Ishikawa (cell line): ENCODE data around the gene ALDH1L1.

Source experiments
- CEBPB ChIP-seq: IDR thresholded peaks from 2 replicates; pipeline ENCODE4 v1.6.1; 2012
- CREB1 ChIP-seq: IDR thresholded peaks from 2 replicates; pipeline ENCODE4 v1.6.1; 2012; ENCODE audit warnings: low read depth
- EGR1 ChIP-seq: IDR thresholded peaks from 2 replicates; pipeline ENCODE4 v1.6.1; 2012
- EP300 ChIP-seq: IDR thresholded peaks from 2 replicates; pipeline ENCODE4 v1.6.1; 2012; ENCODE audit warnings: borderline replicate concordance
- FOXM1 ChIP-seq: IDR thresholded peaks from 2 replicates; pipeline ENCODE4 v1.6.1; 2012; ENCODE audit warnings: low read depth, borderline replicate concordance
- MAX ChIP-seq: IDR thresholded peaks from 2 replicates; pipeline ENCODE4 v1.6.1; 2012
- NFIC ChIP-seq: IDR thresholded peaks from 2 replicates; pipeline ENCODE4 v1.6.1; 2012
- RAD21 ChIP-seq: IDR thresholded peaks from 2 replicates; pipeline ENCODE4 v1.6.1; 2012; ENCODE audit warnings: low read depth
- TAF1 ChIP-seq: IDR thresholded peaks from 2 replicates; pipeline ENCODE4 v1.6.1; 2012; ENCODE audit warnings: low read depth, mild to moderate bottlenecking
- TCF12 ChIP-seq: IDR thresholded peaks from 2 replicates; pipeline ENCODE4 v1.6.1; 2012; ENCODE audit warnings: low read depth
- TEAD4 ChIP-seq: IDR thresholded peaks from 2 replicates; pipeline ENCODE4 v1.6.1; 2012
- USF1 ChIP-seq: IDR thresholded peaks from 2 replicates; pipeline ENCODE4 v1.6.1; 2012
- YY1 ChIP-seq: IDR thresholded peaks from 2 replicates; pipeline ENCODE4 v1.6.1; 2012; ENCODE audit warnings: low read depth
- ZBTB7A ChIP-seq: IDR thresholded peaks from 2 replicates; pipeline ENCODE4 v1.6.1; 2012; ENCODE audit warnings: low read depth
- TF ChIP-seq, protein P1 (sequence below): IDR thresholded peaks from 2 replicates; pipeline ENCODE4 v1.6.1; 2012; ENCODE audit warnings: low read depth, mild to moderate bottlenecking

The ALDH1L1 gene

DNA sequence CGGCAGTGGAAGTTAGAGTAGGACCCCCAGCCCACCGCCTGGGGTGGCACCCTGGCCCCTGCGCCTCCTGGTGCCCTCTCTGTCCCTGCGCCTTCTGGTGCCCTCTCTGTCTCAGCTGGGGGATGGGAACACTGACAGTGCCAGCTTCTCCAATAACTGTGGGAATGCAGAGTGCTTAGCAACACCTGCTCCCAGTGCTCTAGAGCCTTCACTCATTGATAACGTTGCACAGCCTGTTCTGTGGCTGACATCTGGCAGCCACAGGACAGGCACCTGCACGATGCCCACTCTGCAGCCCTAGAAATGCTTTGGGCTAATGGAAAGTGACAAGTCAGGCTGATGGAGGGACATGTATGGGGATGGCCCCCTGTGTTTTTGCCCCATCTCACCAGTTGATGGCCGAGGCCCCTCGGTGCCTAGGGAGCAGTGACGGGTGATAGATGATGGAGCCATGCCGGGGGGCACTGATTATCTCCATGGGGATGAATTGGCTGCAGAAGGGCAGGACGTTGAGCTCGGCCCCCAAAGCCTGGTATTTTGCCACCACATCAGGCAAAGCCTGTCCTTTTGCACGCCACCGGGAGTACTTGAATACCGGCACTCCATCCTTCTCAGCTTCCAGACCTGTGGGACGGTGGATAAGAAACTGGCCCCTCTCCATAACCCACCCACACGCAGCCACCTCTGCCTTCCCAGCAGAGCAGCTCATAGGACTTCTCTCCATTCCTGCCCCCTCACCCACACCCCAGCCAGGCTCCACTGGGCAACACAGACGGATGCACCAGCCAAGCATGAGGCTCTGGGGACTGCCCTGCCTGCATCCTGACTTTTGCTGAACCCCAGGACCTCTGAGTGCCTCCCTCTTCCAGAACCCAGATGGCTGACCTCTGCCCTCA, 22.1 kb downstream of the ALDH1L1 start:
- no peak for TF ChIP-seq EP300

GRCh38 chr3:126157083-126157768, 23.2 kb downstream of the ALDH1L1 start:
- TF ChIP-seq RAD21 = no peak
- no peak for TF ChIP-seq TAF1
- TF ChIP-seq EGR1 = no peak
- no peak for TF ChIP-seq TEAD4
- TF ChIP-seq CEBPB = no peak
- TF ChIP-seq, protein P1, sequence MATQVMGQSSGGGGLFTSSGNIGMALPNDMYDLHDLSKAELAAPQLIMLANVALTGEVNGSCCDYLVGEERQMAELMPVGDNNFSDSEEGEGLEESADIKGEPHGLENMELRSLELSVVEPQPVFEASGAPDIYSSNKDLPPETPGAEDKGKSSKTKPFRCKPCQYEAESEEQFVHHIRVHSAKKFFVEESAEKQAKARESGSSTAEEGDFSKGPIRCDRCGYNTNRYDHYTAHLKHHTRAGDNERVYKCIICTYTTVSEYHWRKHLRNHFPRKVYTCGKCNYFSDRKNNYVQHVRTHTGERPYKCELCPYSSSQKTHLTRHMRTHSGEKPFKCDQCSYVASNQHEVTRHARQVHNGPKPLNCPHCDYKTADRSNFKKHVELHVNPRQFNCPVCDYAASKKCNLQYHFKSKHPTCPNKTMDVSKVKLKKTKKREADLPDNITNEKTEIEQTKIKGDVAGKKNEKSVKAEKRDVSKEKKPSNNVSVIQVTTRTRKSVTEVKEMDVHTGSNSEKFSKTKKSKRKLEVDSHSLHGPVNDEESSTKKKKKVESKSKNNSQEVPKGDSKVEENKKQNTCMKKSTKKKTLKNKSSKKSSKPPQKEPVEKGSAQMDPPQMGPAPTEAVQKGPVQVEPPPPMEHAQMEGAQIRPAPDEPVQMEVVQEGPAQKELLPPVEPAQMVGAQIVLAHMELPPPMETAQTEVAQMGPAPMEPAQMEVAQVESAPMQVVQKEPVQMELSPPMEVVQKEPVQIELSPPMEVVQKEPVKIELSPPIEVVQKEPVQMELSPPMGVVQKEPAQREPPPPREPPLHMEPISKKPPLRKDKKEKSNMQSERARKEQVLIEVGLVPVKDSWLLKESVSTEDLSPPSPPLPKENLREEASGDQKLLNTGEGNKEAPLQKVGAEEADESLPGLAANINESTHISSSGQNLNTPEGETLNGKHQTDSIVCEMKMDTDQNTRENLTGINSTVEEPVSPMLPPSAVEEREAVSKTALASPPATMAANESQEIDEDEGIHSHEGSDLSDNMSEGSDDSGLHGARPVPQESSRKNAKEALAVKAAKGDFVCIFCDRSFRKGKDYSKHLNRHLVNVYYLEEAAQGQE = no peak
- TF ChIP-seq USF1 = no peak
- no peak for TF ChIP-seq NFIC

DNA sequence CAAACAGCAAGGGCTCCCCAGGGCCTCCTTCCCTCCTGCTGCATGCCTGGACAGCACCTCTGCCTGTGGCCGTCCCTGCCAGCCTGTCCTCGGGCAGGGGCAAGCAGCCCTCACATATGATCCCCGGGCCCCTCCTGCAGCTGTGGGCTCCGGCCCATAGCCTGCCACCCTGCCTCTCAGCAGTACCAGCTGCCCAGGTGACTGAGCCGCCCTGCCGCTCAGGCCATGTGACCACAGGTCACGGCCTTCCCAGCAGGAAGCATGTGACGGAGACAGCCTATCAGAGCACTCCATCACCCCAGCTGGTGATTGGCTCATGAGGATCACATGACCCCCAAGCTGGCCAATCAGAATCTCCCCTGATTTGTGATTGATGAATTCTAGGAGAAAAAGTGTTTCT, 23.9 kb downstream of the ALDH1L1 start:
- TF ChIP-seq TCF12 = no peak
- peak; percentile 86 for TF ChIP-seq USF1
- no peak for TF ChIP-seq ZBTB7A
- TF ChIP-seq, protein P1 = no peak

- TF ChIP-seq ZBTB7A (no peak), NFIC (no peak), RAD21 (no peak), TEAD4 (no peak)
Observed at GRCh38 chr3:126155819-126156218, 24.6 kb downstream of the ALDH1L1 start.

GRCh38 chr3:126155280-126155640, 25.1 kb downstream of the ALDH1L1 start:
- no peak for TF ChIP-seq FOXM1
- TF ChIP-seq USF1 = no peak
- TF ChIP-seq TCF12 = no peak
- TF ChIP-seq RAD21 = no peak
- TF ChIP-seq EGR1 = no peak
- TF ChIP-seq NFIC = no peak
- TF ChIP-seq CREB1 = no peak
- TF ChIP-seq TEAD4 = no peak

DNA sequence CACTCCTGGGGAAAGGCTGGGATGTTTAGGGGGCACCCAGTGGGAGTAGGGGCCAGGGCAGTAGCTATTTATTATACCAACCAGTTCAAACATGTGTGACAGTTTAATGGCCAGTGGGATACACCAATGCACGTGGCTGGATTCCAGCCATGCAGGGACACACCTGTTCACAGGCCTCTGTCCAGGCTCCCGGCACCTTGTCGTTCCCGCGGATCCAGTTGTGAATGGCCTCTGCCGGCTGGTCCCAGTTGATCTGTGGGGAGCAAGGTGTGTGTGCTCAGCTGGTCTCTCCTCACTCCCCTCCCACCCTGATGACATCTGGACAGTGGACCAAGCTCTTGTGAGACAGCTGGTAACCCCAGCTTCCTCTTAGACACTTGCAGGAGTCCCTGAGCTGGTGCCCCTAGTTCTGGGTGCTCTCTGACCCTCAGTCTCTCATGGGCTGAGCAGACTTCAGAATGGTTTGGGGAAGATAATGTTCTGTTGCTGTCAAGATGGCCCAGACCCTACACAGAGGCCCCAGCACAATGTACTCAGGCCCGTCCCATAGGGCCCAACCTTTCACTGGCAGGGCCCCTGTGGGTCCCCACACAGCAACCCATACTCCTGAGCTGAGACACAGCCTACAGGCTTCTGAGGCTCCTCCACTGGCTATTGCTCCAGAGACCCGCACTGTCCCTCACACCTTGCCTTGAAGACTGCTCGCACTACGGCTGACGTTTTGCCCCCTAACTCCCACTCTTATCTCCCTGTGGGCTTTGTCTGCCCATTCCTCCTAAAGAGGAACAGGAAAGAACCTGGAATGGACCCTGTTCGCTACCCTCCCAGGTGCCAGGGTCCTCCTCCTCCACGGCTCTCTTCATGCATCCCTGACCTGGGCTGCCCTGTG, 25.8 kb downstream of the ALDH1L1 start:
- TF ChIP-seq MAX (no peak), EGR1 (no peak), TEAD4 (no peak), NFIC (no peak), RAD21 (no peak), TCF12 (no peak), USF1 (no peak), CREB1 (no peak), CEBPB (no peak), EP300 (no peak), FOXM1 (no peak), TAF1 (no peak), ZBTB7A (no peak), YY1 (no peak)
- TF ChIP-seq, protein P1 = no peak
